SK-N-SH (cell line): ENCODE measurements around the gene PRSS8. TPM values are rescaled to one million over a fixed set of nuclear protein-coding genes. Genes with fewer than 3 reads are reported as not detected.

Source experiments
- CTCF ChIA-PET: fragments of 300-600, 350-600 bp; formaldehyde crosslinking; extraction: SDS; loops from one replicate; lab custom pipeline; 2021; lab: Yijun Ruan, JAX
- POLR2A ChIA-PET: fragments of 350-600 bp; sonication (Branson Sonifier 250); formaldehyde crosslinking; extraction: SDS; loops from one replicate; lab custom pipeline; 2020; ENCODE audit warnings: antibody characterized with exemption, inconsistent platforms; lab: Yijun Ruan, JAX
- DNase-seq: peaks from one replicate; pipeline ENCODE4 v3.0.0; 2012
- H2AFZ ChIP-seq: fragments of 200-600 bp; sonication (generic); 2 replicates; pipeline ENCODE4 v1.8.1; 2016; ENCODE audit warnings: antibody characterized with exemption, mild to moderate bottlenecking, low read depth
- H3F3A ChIP-seq: fragments of 200-600 bp; sonication (generic); replicated peaks from 2 replicates; pipeline ENCODE3; 2016; ENCODE audit warnings: antibody characterized with exemption, mild to moderate bottlenecking; ENCODE audit not compliant: insufficient read depth
- H3K27ac ChIP-seq, 2 experiments: fragments of 200-500 bp in 1 of 2; fragments of 200-600 bp in 1 of 2; sonication (Bioruptor generic) in 1 of 2; sonication (generic), shearing (Covaris generic) in 1 of 2; 2 replicates each; pipeline versions ENCODE4 v1.5.1 to v1.6.1; 2014 to 2016; ENCODE audit warnings: low read depth in 2 of 2, inconsistent platforms in 1 of 2, low read length in 1 of 2, mild to moderate bottlenecking in 1 of 2, mixed read lengths in 1 of 2
- H3K27me3 ChIP-seq: fragments of 200-600 bp; sonication (generic), shearing (Covaris generic); 2 replicates; pipeline ENCODE4 v1.6.1; 2016; ENCODE audit warnings: mixed run types; ENCODE audit not compliant: insufficient read depth
- H3K36me3 ChIP-seq, 2 experiments: fragments of 200-500 bp in 1 of 2; fragments of 200-600 bp in 1 of 2; sonication (Bioruptor generic) in 1 of 2; sonication (generic) in 1 of 2; replicated peaks in 1 of 2; 2 replicates each; pipeline versions ENCODE3 to v1.5.1; 2014 to 2016; ENCODE audit warnings: low read length in 1 of 2, mild to moderate bottlenecking in 1 of 2; ENCODE audit not compliant: insufficient read depth in 2 of 2, control insufficient read depth in 1 of 2
- H3K4me1 ChIP-seq, 2 experiments: fragments of 200-500 bp in 1 of 2; fragments of 200-600 bp in 1 of 2; sonication (Bioruptor generic) in 1 of 2; sonication (generic), shearing (Covaris generic) in 1 of 2; 2 replicates each; pipeline versions ENCODE4 v1.5.1 to v1.6.1; 2014 to 2016; ENCODE audit warnings: low read depth in 1 of 2, low read length in 1 of 2, mixed run types in 1 of 2; ENCODE audit not compliant: insufficient read depth in 2 of 2, control insufficient read depth in 1 of 2
- H3K4me2 ChIP-seq: fragments of 200-600 bp; sonication (generic), shearing (Covaris generic); 2 replicates; pipeline ENCODE4 v1.6.1; 2017; ENCODE audit warnings: mixed run types
- H3K4me3 ChIP-seq, 2 experiments: fragments of 200-500 bp in 1 of 2; fragments of 200-600 bp in 1 of 2; sonication (Bioruptor generic) in 1 of 2; sonication (generic), shearing (Covaris generic) in 1 of 2; 2 replicates each; pipeline versions ENCODE4 v1.5.1 to v1.8.1; 2014 to 2016; ENCODE audit warnings: low read depth in 2 of 2, inconsistent platforms in 1 of 2, low read length in 1 of 2, mild to moderate bottlenecking in 1 of 2, mixed read lengths in 1 of 2, moderate library complexity in 1 of 2
- H3K79me2 ChIP-seq: fragments of 200-600 bp; sonication (generic); 2 replicates; pipeline ENCODE4 v1.8.1; 2017; ENCODE audit warnings: mild to moderate bottlenecking; ENCODE audit not compliant: insufficient read depth
- H3K9ac ChIP-seq: fragments of 200-600 bp; sonication (generic); 2 replicates; pipeline ENCODE4 v1.6.1; 2017; ENCODE audit warnings: mixed run types
- H3K9me2 ChIP-seq: fragments of 200-600 bp; sonication (generic); 2 replicates; pipeline ENCODE4 v1.6.1; 2017; ENCODE audit warnings: mixed run types
- H3K9me3 ChIP-seq: fragments of 200-600 bp; sonication (generic); 2 replicates; pipeline ENCODE4 v1.6.1; 2017; ENCODE audit warnings: mixed run types, mild to moderate bottlenecking, moderate library complexity
- H4K20me1 ChIP-seq: fragments of 200-600 bp; sonication (generic); 2 replicates; pipeline ENCODE4 v1.6.1; 2017; ENCODE audit warnings: mild to moderate bottlenecking, mixed run types; ENCODE audit not compliant: insufficient read depth
- CTCF ChIP-seq: fragments of 200-600 bp; sonication (generic); IDR thresholded peaks from 2 replicates; pipeline ENCODE4 v1.6.1; 2017; ENCODE audit warnings: antibody characterized with exemption, mild to moderate bottlenecking, moderate library complexity
- EP300 ChIP-seq, 2 experiments: IDR thresholded peaks; 2 replicates each; pipeline versions ENCODE4 v1.4.0 to v1.6.1; 2012; ENCODE audit warnings: borderline replicate concordance in 1 of 2, low read depth in 1 of 2, low read length in 1 of 2
- FOXJ3 ChIP-seq: sonication (generic); formaldehyde crosslinking; IDR thresholded peaks from 2 replicates; pipeline ENCODE4 v1.5.1; 2020; ENCODE audit warnings: mild to moderate bottlenecking, missing genetic modification reagents
- FOXM1 ChIP-seq: IDR thresholded peaks from 2 replicates; pipeline ENCODE4 v1.4.0; 2012; ENCODE audit warnings: low read depth, mild to moderate bottlenecking
- IRF3 ChIP-seq: fragments of 150-350 bp; IDR thresholded peaks from 2 replicates; pipeline ENCODE4 v1.6.1; 2016; ENCODE audit warnings: mild to moderate bottlenecking, low read depth, low read length
- MEF2A ChIP-seq: IDR thresholded peaks from 2 replicates; pipeline ENCODE4 v1.4.0; 2012; ENCODE audit warnings: low read depth, borderline replicate concordance
- POLR2AphosphoS5 ChIP-seq: IDR thresholded peaks from 2 replicates; pipeline ENCODE4 v1.6.1; 2012; ENCODE audit warnings: low read depth, low read length
- RCOR1 ChIP-seq: fragments of 150-350 bp; IDR thresholded peaks from 2 replicates; pipeline ENCODE4 v1.6.1; 2017; ENCODE audit warnings: antibody characterized with exemption, low read length
- TCF12 ChIP-seq: IDR thresholded peaks from 2 replicates; pipeline ENCODE4 v1.4.0; 2012
- TEAD4 ChIP-seq: IDR thresholded peaks from 2 replicates; pipeline ENCODE4 v1.4.0; 2012; ENCODE audit warnings: mild to moderate bottlenecking, borderline replicate concordance; ENCODE audit not compliant: insufficient read depth
- USF1 ChIP-seq: IDR thresholded peaks from 2 replicates; pipeline ENCODE4 v1.4.0; 2012; ENCODE audit warnings: low read depth, borderline replicate concordance
- YY1 ChIP-seq: IDR thresholded peaks from 2 replicates; pipeline ENCODE4 v1.4.0; 2012; ENCODE audit warnings: low read depth, mild to moderate bottlenecking
- ZBTB33 ChIP-seq: IDR thresholded peaks from 2 replicates; pipeline ENCODE4 v1.4.0; 2012; ENCODE audit warnings: low read depth, borderline replicate concordance
- WGBS: methylation state at CpG from one replicate; pipeline ENCODE4 v1.1.6; 2017; ENCODE audit warnings: low lambda C conversion rate; 5-methylcytosine and 5-hydroxymethylcytosine counted together
- polyA plus RNA-seq, 3 experiments: library from polyadenylated mRNA; depleted of rRNA; stranded (reverse); fragments of >200 nt; gene quantifications; 2 replicates each; pipeline ENCODE4 v1.2.3, GENCODE V29; 2012

PRSS8 gene
- polyA plus RNA-seq, 1 of the 3 experiments (the other 2 are of a cell fraction): 0.07 TPM

GRCh38 chr16:31131416-31131815, 4.1 kb downstream of the PRSS8 start:
- H3K9ac ChIP-seq: no peak overlapping the region

More at GRCh38 chr16:31131416-31131815, 4.1 kb downstream of the PRSS8 start:
- H3K36me3 ChIP-seq: peaks cover 0 to 13% of the 10 kb centered on the region in 2 experiments
- H3K9me2 ChIP-seq: no peaks in the 10 kb centered on the region
- TF ChIP-seq YY1: no peak
- TF ChIP-seq ZBTB33: no peak
- no peak for TF ChIP-seq FOXJ3
- TF ChIP-seq USF1: no peak
- no peak for TF ChIP-seq POLR2AphosphoS5
- no peak for TF ChIP-seq CTCF
- no peak for TF ChIP-seq MEF2A
- no peak for TF ChIP-seq TCF12
- no peak for TF ChIP-seq TEAD4
- TF ChIP-seq EP300 (IDR thresholded peaks at IDR 0.05; ENCODE audit: borderline replicate concordance in 1 of 2, low read depth in 1 of 2, low read length in 1 of 2): no peak
- TF ChIP-seq RCOR1: no peak
- no peak for TF ChIP-seq IRF3
- TF ChIP-seq FOXM1: no peak
- no peak overlapping the region for H3K4me3 ChIP-seq
- no peak overlapping the region for H3K4me2 ChIP-seq
- 92% methylated on average over 4 of the region's 11 CpGs for WGBS
- no peaks in the 10 kb centered on the region for H3K79me2 ChIP-seq
- no peaks in the 10 kb centered on the region for H3F3A ChIP-seq
- H4K20me1 ChIP-seq: no peaks in the 10 kb centered on the region
- H3K9me3 ChIP-seq: no peaks in the 10 kb centered on the region
- ChIA-PET POLR2A (interaction anchor here (0.6 to 1.9 kb wide), 3 partner anchors 11 to 48 kb away, joined by 3 to 4 read pairs (median 4); partner anchors contain the start of genes FUS and KAT8), CTCF (interaction anchor here (0.8 to 3.9 kb wide), 2 partner anchors 11 to 14 kb away, joined by 3 to 17 read pairs; partner anchors contain the start of gene KAT8)
- no peak overlapping the region for H2AFZ ChIP-seq
- peaks cover 0 to 20% of the 10 kb centered on the region in 2 experiments; a peak in 1 of 4 replicates for H3K4me1 ChIP-seq
- H3K27me3 ChIP-seq: no peaks in the 10 kb centered on the region
- no peak overlapping the region for H3K27ac ChIP-seq
- DNase-seq: no peak
